ENCODE results near the gene RGS7.

DNA sequence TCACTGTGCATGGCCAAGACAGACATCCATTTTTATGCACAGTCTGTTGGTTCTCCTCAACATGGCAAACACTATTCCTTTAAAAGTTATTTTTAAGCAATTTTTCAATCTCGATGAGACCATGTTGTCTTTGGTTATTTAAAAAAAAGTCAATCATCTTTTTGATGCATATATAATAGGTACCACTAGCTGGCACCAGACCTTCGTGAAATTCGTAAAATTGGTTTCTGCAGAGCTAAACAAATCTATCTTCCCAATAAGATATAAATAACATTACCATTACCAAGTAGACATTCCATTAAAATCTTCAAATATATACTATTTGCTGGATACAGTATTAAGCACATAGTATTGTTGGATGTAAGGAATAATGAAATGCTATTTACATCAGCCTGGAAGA, 525.1 kb downstream of the RGS7 start:
- TF ChIP-seq, protein P1, sequence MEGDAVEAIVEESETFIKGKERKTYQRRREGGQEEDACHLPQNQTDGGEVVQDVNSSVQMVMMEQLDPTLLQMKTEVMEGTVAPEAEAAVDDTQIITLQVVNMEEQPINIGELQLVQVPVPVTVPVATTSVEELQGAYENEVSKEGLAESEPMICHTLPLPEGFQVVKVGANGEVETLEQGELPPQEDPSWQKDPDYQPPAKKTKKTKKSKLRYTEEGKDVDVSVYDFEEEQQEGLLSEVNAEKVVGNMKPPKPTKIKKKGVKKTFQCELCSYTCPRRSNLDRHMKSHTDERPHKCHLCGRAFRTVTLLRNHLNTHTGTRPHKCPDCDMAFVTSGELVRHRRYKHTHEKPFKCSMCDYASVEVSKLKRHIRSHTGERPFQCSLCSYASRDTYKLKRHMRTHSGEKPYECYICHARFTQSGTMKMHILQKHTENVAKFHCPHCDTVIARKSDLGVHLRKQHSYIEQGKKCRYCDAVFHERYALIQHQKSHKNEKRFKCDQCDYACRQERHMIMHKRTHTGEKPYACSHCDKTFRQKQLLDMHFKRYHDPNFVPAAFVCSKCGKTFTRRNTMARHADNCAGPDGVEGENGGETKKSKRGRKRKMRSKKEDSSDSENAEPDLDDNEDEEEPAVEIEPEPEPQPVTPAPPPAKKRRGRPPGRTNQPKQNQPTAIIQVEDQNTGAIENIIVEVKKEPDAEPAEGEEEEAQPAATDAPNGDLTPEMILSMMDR (conservative IDR thresholded peaks at IDR 0.05 in 1 of 2, IDR thresholded peaks at IDR 0.05 in 1 of 2; ENCODE audit: extremely low read depth in 1 of 2, insufficient read depth in 1 of 2, low read depth in 1 of 2, low read length in 2 of 2), result no peak
- no peak for TF ChIP-seq EZH2 (IDR thresholded peaks at IDR 0.05; ENCODE audit: borderline replicate concordance, low read length)

All from mammary epithelial cell (primary cell).